ENCODE results near the gene BCAP29.

DNA sequence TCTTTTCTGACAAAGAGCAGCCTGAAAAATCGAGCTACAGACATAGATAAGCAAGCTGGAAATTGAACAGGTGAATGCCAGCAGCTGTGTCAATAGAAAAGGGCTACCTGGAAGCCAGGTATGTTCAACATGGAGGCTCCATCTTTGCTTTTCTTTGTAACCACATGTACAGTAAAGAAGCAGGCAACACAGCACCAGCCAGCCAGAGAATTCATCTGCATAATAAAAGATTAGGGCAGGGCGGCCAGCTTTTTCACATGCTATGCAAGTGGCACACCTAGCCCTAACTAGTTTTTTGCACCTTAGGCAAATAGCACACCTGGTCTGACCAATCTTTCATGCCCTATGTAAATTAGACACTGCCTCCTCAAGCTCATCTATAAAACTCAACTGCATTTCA lies 42.0 kb upstream of the BCAP29 start:
- TF ChIP-seq, protein P1, sequence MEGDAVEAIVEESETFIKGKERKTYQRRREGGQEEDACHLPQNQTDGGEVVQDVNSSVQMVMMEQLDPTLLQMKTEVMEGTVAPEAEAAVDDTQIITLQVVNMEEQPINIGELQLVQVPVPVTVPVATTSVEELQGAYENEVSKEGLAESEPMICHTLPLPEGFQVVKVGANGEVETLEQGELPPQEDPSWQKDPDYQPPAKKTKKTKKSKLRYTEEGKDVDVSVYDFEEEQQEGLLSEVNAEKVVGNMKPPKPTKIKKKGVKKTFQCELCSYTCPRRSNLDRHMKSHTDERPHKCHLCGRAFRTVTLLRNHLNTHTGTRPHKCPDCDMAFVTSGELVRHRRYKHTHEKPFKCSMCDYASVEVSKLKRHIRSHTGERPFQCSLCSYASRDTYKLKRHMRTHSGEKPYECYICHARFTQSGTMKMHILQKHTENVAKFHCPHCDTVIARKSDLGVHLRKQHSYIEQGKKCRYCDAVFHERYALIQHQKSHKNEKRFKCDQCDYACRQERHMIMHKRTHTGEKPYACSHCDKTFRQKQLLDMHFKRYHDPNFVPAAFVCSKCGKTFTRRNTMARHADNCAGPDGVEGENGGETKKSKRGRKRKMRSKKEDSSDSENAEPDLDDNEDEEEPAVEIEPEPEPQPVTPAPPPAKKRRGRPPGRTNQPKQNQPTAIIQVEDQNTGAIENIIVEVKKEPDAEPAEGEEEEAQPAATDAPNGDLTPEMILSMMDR (IDR thresholded peaks at IDR 0.05): no peak
- TF ChIP-seq POLR2A (IDR thresholded peaks at IDR 0.05): no peak

Data from testis (tissue), 2 donors.